K562 (cell line): ENCODE measurements around the gene MYLK2. TPM values are rescaled to one million over a fixed set of nuclear protein-coding genes. Genes with fewer than 3 reads are reported as not detected.

ENCODE experiments used
- ATAC-seq: fragments of 200-7000 bp; cut with Tn5 transposase; 3 replicates; pipeline ENCODE4 v1.9.1; 2020; ENCODE audit warnings: moderate library complexity
- BruUV-seq: library from RNA; stranded (reverse); fragments of 400-500 nt; replicated peaks from 2 replicates; lab custom pipeline; 2021; lab: Mats Ljungman, UMichigan
- CTCF ChIA-PET: fragments of 300-600 bp; formaldehyde crosslinking; extraction: SDS; loops from one replicate; lab custom pipeline; 2021; ENCODE audit warnings: low intra/inter-chr PET ratio; lab: Yijun Ruan, JAX
- POLR2A ChIA-PET: fragments of 300-600, 350-650 bp; sonication (Branson Sonifier 250); formaldehyde crosslinking; extraction: SDS; loops from one replicate; lab custom pipeline; 2021; ENCODE audit warnings: antibody characterized with exemption, inconsistent platforms; lab: Yijun Ruan, JAX
- DNase-seq, 4 experiments: peaks; one replicate each; pipeline versions ENCODE4 v3.0.0 to v3.0.0-alpha.2; 2011 to 2018; ENCODE audit warnings: low spot score in 3 of 4, mixed read lengths in 3 of 4; ENCODE audit errors: extremely low read depth in 1 of 4
- FAIRE-seq: peaks from 2 replicates; lab custom pipeline; 2011; peaks lifted over from hg19 to GRCh38; lab: Jason Lieb, UNC
- H2AFZ ChIP-seq: 2 replicates; pipeline ENCODE4 v1.6.0; 2011; ENCODE audit warnings: low read depth, low read length, control low read depth, inconsistent platforms
- H3K27ac ChIP-seq: fragments of 200-600 bp; 3 replicates; pipeline ENCODE4 v1.8.0; 2011; ENCODE audit warnings: low read depth, mild to moderate bottlenecking, control low read depth, inconsistent platforms, low read length, moderate library complexity, mixed read lengths; ENCODE audit errors: extremely low read depth
- H3K27me3 ChIP-seq, 2 experiments: fragments of 300-600 bp in 1 of 2; 2 replicates in 1 of 2; 3 replicates in 1 of 2; pipeline versions ENCODE4 v1.6.0 to v1.8.0; 2011; ENCODE audit warnings: inconsistent platforms in 2 of 2, low read length in 2 of 2, mild to moderate bottlenecking in 1 of 2, mixed read lengths in 1 of 2, moderate library complexity in 1 of 2; ENCODE audit not compliant: control insufficient read depth in 2 of 2, insufficient read depth in 2 of 2
- H3K36me3 ChIP-seq: fragments of 300-600 bp; 3 replicates; pipeline ENCODE4 v1.8.0; 2011; ENCODE audit warnings: mild to moderate bottlenecking, low read length, inconsistent platforms; ENCODE audit not compliant: control insufficient read depth, insufficient read depth
- H3K4me1 ChIP-seq, 2 experiments: fragments of 200-600 bp in 1 of 2; replicated peaks in 1 of 2; 2 replicates in 1 of 2; 3 replicates in 1 of 2; pipeline versions ENCODE4 v1.5.1 to v1.8.0; 2011; ENCODE audit warnings: inconsistent platforms in 2 of 2, low read length in 2 of 2, mild to moderate bottlenecking in 1 of 2, mixed read lengths in 1 of 2, moderate library complexity in 1 of 2; ENCODE audit not compliant: control insufficient read depth in 2 of 2, insufficient read depth in 2 of 2
- H3K4me2 ChIP-seq: 2 replicates; pipeline ENCODE4 v1.6.1; 2011; ENCODE audit warnings: low read length, control low read depth, inconsistent platforms, mixed read lengths; ENCODE audit not compliant: insufficient read depth
- H3K4me3 ChIP-seq: fragments of 200-600 bp; sonication (generic), shearing (Covaris generic); 2 replicates; pipeline ENCODE4 v1.5.1; 2016; ENCODE audit warnings: control low read depth, inconsistent platforms
- H3K79me2 ChIP-seq: fragments of 200-600 bp; 3 replicates; pipeline ENCODE4 v1.8.0; 2011; ENCODE audit warnings: low read length, inconsistent platforms; ENCODE audit not compliant: control insufficient read depth, insufficient read depth
- H3K9ac ChIP-seq, 2 experiments: 2 replicates each; pipeline versions ENCODE4 v1.6.0 to v1.6.1; 2011; ENCODE audit warnings: low read depth in 2 of 2, low read length in 2 of 2, control low read depth in 1 of 2, inconsistent platforms in 1 of 2, mild to moderate bottlenecking in 1 of 2, mixed read lengths in 1 of 2; ENCODE audit not compliant: insufficient read depth in 1 of 2
- H3K9me1 ChIP-seq: one replicate; pipeline ENCODE4 v1.6.0; 2011; ENCODE audit warnings: inconsistent platforms, mild to moderate bottlenecking, low read length, moderate library complexity; ENCODE audit not compliant: control insufficient read depth, insufficient read depth
- H3K9me3 ChIP-seq: replicated peaks from 2 replicates; pipeline ENCODE4 v1.5.1; 2011; ENCODE audit warnings: low read depth, low read length, inconsistent platforms; ENCODE audit not compliant: control insufficient read depth, insufficient read depth
- H4K20me1 ChIP-seq: replicated peaks from 2 replicates; pipeline ENCODE4 v1.6.1; 2011; ENCODE audit warnings: low read length, inconsistent platforms, mixed read lengths; ENCODE audit not compliant: control insufficient read depth, insufficient read depth
- CC2D1A ChIP-seq: fragments of 450-650 bp; IDR thresholded peaks from 2 replicates; pipeline ENCODE4 v1.6.1; 2017; ENCODE audit warnings: mild to moderate bottlenecking
- CGGBP1 ChIP-seq: fragments of 250-450 bp; sonication (Bioruptor Pico); IDR thresholded peaks from 2 replicates; pipeline ENCODE4 v1.9.0; 2021; ENCODE audit warnings: mild to moderate bottlenecking
- HDAC8 ChIP-seq: fragments of 450-650 bp; IDR thresholded peaks from 2 replicates; pipeline ENCODE4 v1.6.1; 2016; ENCODE audit warnings: mild to moderate bottlenecking, missing genetic modification characterization, moderate library complexity, missing compliant biosample characterization
- HOXB6 ChIP-seq: fragments of 250-450 bp; sonication (Bioruptor Pico); IDR thresholded peaks from 2 replicates; pipeline ENCODE4 v1.5.1; 2022; ENCODE audit warnings: mild to moderate bottlenecking, borderline replicate concordance
- NR2F6 ChIP-seq: fragments of 450-650 bp; formaldehyde crosslinking; IDR thresholded peaks from 2 replicates; pipeline ENCODE4 v1.4.0; 2020; ENCODE audit warnings: mild to moderate bottlenecking
- POLR3A ChIP-seq: IDR thresholded peaks from 2 replicates; pipeline ENCODE4 v1.6.1; 2011; ENCODE audit warnings: borderline replicate concordance, mild to moderate bottlenecking, moderate library complexity; ENCODE audit not compliant: insufficient read length, insufficient read depth; ENCODE audit errors: extremely low read depth
- PTRF ChIP-seq: fragments of 450-650 bp; IDR thresholded peaks from 2 replicates; pipeline ENCODE4 v1.6.1; 2016; ENCODE audit warnings: mild to moderate bottlenecking, missing genetic modification characterization, missing compliant biosample characterization
- ZEB2 ChIP-seq: fragments of 450-650 bp; IDR thresholded peaks from 2 replicates; pipeline ENCODE4 v1.6.1; 2016
- ZNF324 ChIP-seq: fragments of 250-450 bp; sonication (Bioruptor Pico); IDR thresholded peaks from 2 replicates; pipeline ENCODE4 v1.4.0; 2020; ENCODE audit warnings: mild to moderate bottlenecking
- ZNF583 ChIP-seq: fragments of 250-450 bp; sonication (Bioruptor Pico); IDR thresholded peaks from 2 replicates; pipeline ENCODE4 v1.4.0; 2020
- WGBS: fragments of 100-300 bp; shearing (Covaris generic); methylation state at CpG from one replicate; pipeline ENCODE4 v1.1.6; 2016; ENCODE audit warnings: low coverage, mixed read lengths; ENCODE audit not compliant: insufficient coverage; ENCODE audit errors: missing lambda C conversion rate; 5-methylcytosine and 5-hydroxymethylcytosine counted together
- in situ Hi-C: fragments of 300-500 bp; cut with MboI; formaldehyde crosslinking; loops from 4 replicates; pipeline ENCODE4 v1.15.0; 2018; ENCODE audit warnings: inconsistent platforms, mixed read lengths
- intact Hi-C: fragments of 100-400 bp; cut with micrococcal nuclease; formaldehyde crosslinking; loops from 2 replicates; pipeline ENCODE4 v1.14.2; 2022
- polyA plus RNA-seq, 8 experiments: library from polyadenylated mRNA; depleted of rRNA in 4 of 8; stranded (reverse) in 5 of 8; unstranded in 3 of 8; fragments of >200 nt; fragmentation: Nextera tagmentation in 2 of 8; fragmentation: Illumina TruSeq in 1 of 8; extraction: Ambion mirVana in 2 of 8; extraction: Trizol in 1 of 8; gene quantifications; 2 replicates each; pipeline versions ENCODE4 v1.2.1 to v1.2.3, GENCODE V29; 2011 to 2014; ENCODE audit warnings: inconsistent platforms in 1 of 8, missing spikeins in 1 of 8
- total RNA-seq, 7 experiments: library from RNA; depleted of rRNA in 6 of 7; stranded (reverse); fragments of >200 nt in 6 of 7; fragmentation: Illumina TruSeq in 2 of 7; extraction: Trizol in 2 of 7; gene quantifications; 2 replicates each; pipeline versions ENCODE4 v1.2.1 to v1.2.3, GENCODE V29; 2011 to 2021; ENCODE audit warnings: low replicate concordance in 1 of 7
- TF ChIP-seq, protein P1 (sequence below): fragments of 200-600 bp; sonication (generic); IDR thresholded peaks from one replicate; pipeline ENCODE4 v1.6.1; 2012; ENCODE audit warnings: mild to moderate bottlenecking, low read depth, low read length, inconsistent platforms

Gene MYLK2
- total and polyA plus RNA-seq, 9 of the 15 experiments (the other 6 are each of a cell fraction or from before 2014, with no cell fraction given): 0.07 to 0.53 (median 0.18) TPM; not detected in 2

DNA sequence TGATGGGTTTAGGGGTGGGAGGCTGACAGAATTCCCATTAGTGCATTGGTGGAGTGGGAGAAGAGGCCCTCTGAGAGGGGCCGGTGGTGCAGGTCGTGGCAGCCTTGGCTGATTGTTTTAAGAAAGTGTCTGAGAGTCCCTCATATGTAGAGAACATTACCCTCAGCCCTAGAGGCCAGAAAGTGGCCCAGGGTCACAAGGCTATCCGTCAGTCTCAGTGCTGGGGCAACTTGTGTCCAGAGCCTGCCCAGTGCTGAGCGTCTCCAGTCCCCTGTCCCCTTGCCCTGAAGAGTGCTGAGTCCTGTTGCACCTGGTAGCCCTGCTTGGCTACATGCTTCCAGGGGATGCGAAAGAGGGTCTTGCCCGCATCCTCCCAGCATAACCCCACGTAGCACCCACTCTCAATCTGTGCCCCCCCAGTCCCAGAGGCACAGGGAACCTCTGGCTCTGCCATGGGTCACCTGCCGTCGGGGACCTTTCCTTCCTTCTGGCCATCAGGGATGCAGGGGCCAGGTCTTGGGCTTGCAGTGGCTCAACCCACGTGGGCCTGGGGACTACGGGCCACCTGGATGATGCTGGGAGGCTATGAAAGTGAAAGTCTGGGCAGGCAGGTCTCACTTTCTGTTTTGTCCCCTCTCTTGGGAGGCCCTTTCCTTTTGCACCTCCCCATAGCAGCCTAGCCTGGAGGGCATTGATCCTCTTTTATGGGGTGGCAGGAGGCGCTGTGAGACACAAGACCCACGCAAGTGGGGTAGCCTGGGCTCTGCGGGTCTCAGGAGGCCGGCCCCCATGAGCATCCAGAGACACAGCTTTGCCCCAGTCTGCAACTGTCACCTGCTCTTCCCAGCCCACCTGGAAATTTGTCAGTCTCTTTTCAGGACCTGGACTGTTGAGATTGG is 39.0 kb downstream of the MYLK2 start:
- Histone ChIP-seq H3K9me1 (peaks cover 2% of the 10 kb centered on the region), H3K79me2 (no peaks in the 10 kb centered on the region), H3K27me3 (peaks cover 24 to 58% of the 10 kb centered on the region in 2 experiments), H2AFZ (no peak overlapping the region), H3K36me3 (no peaks in the 10 kb centered on the region), H3K4me2 (no peak overlapping the region), H3K27ac (no peak overlapping the region), H3K9me3 (no peaks in the 10 kb centered on the region), H3K9ac (peak overlapping the region in 1 of 2 experiments; percentile 13; a peak in 1 of 4 replicates), H3K4me1 (peaks cover 0 to 17% of the 10 kb centered on the region in 2 experiments; a peak in 3 of 5 replicates), H3K4me3 (no peak overlapping the region), H4K20me1 (peaks cover 14% of the 10 kb centered on the region)
- POLR2A ChIA-PET: no interaction called here
- in situ Hi-C loops: loop anchor here (10.0 kb wide), 1 partner anchor 167 kb away; no protein-coding TSS in a partner anchor
- BruUV-seq: no TSS peak
- ATAC-seq: no peak
- FAIRE-seq: no peak
- DNase-seq: no peak
- under 1% methylated on average over 15 of the region's 15 CpGs for WGBS
- intact Hi-C loops: no loop called here
- CTCF ChIA-PET: no interaction called here
- TF ChIP-seq ZNF583 (no peak), HDAC8 (tag) (no peak), NR2F6 (CRISPR knock-in tag) (no peak), CC2D1A (no peak), ZEB2 (no peak), ZNF324 (CRISPR knock-in tag) (no peak), POLR3A (no peak), HOXB6 (CRISPR knock-in tag) (no peak), CGGBP1 (CRISPR knock-in tag) (no peak), PTRF (tag) (no peak)
- TF ChIP-seq, protein P1, sequence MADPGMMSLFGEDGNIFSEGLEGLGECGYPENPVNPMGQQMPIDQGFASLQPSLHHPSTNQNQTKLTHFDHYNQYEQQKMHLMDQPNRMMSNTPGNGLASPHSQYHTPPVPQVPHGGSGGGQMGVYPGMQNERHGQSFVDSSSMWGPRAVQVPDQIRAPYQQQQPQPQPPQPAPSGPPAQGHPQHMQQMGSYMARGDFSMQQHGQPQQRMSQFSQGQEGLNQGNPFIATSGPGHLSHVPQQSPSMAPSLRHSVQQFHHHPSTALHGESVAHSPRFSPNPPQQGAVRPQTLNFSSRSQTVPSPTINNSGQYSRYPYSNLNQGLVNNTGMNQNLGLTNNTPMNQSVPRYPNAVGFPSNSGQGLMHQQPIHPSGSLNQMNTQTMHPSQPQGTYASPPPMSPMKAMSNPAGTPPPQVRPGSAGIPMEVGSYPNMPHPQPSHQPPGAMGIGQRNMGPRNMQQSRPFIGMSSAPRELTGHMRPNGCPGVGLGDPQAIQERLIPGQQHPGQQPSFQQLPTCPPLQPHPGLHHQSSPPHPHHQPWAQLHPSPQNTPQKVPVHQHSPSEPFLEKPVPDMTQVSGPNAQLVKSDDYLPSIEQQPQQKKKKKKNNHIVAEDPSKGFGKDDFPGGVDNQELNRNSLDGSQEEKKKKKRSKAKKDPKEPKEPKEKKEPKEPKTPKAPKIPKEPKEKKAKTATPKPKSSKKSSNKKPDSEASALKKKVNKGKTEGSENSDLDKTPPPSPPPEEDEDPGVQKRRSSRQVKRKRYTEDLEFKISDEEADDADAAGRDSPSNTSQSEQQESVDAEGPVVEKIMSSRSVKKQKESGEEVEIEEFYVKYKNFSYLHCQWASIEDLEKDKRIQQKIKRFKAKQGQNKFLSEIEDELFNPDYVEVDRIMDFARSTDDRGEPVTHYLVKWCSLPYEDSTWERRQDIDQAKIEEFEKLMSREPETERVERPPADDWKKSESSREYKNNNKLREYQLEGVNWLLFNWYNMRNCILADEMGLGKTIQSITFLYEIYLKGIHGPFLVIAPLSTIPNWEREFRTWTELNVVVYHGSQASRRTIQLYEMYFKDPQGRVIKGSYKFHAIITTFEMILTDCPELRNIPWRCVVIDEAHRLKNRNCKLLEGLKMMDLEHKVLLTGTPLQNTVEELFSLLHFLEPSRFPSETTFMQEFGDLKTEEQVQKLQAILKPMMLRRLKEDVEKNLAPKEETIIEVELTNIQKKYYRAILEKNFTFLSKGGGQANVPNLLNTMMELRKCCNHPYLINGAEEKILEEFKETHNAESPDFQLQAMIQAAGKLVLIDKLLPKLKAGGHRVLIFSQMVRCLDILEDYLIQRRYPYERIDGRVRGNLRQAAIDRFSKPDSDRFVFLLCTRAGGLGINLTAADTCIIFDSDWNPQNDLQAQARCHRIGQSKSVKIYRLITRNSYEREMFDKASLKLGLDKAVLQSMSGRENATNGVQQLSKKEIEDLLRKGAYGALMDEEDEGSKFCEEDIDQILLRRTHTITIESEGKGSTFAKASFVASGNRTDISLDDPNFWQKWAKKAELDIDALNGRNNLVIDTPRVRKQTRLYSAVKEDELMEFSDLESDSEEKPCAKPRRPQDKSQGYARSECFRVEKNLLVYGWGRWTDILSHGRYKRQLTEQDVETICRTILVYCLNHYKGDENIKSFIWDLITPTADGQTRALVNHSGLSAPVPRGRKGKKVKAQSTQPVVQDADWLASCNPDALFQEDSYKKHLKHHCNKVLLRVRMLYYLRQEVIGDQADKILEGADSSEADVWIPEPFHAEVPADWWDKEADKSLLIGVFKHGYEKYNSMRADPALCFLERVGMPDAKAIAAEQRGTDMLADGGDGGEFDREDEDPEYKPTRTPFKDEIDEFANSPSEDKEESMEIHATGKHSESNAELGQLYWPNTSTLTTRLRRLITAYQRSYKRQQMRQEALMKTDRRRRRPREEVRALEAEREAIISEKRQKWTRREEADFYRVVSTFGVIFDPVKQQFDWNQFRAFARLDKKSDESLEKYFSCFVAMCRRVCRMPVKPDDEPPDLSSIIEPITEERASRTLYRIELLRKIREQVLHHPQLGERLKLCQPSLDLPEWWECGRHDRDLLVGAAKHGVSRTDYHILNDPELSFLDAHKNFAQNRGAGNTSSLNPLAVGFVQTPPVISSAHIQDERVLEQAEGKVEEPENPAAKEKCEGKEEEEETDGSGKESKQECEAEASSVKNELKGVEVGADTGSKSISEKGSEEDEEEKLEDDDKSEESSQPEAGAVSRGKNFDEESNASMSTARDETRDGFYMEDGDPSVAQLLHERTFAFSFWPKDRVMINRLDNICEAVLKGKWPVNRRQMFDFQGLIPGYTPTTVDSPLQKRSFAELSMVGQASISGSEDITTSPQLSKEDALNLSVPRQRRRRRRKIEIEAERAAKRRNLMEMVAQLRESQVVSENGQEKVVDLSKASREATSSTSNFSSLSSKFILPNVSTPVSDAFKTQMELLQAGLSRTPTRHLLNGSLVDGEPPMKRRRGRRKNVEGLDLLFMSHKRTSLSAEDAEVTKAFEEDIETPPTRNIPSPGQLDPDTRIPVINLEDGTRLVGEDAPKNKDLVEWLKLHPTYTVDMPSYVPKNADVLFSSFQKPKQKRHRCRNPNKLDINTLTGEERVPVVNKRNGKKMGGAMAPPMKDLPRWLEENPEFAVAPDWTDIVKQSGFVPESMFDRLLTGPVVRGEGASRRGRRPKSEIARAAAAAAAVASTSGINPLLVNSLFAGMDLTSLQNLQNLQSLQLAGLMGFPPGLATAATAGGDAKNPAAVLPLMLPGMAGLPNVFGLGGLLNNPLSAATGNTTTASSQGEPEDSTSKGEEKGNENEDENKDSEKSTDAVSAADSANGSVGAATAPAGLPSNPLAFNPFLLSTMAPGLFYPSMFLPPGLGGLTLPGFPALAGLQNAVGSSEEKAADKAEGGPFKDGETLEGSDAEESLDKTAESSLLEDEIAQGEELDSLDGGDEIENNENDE: no peak
